HepG2 (cell line): ENCODE results near the gene PRDM15. TPM values are rescaled to one million over a fixed set of nuclear protein-coding genes. Genes with fewer than 3 reads are reported as not detected.

Experiments used
- ATAC-seq: fragments of 200-7000 bp; cut with Tn5 transposase; 3 replicates; pipeline ENCODE4 v1.9.1; 2020; ENCODE audit warnings: mild to moderate bottlenecking, moderate library complexity
- BruUV-seq: library from RNA; stranded (reverse); fragments of 400-500 nt; replicated peaks from 2 replicates; lab custom pipeline; 2021; lab: Mats Ljungman, UMichigan
- CTCF ChIA-PET: fragments of 300-600 bp; formaldehyde crosslinking; extraction: SDS; loops from one replicate; lab custom pipeline; 2021; ENCODE audit warnings: low total read pairs, inconsistent platforms, low intra/inter-chr PET ratio; lab: Yijun Ruan, JAX
- POLR2A ChIA-PET: fragments of 350-600 bp; sonication (Branson Sonifier 250); formaldehyde crosslinking; loops from one replicate; lab custom pipeline; 2020; ENCODE audit warnings: antibody characterized with exemption, inconsistent platforms; lab: Yijun Ruan, JAX
- DNase-seq: peaks from one replicate; pipeline ENCODE4 v3.0.0-alpha.2; 2015; ENCODE audit warnings: low spot score
- FAIRE-seq: peaks from 3 replicates; lab custom pipeline; 2011; peaks lifted over from hg19 to GRCh38; lab: Jason Lieb, UNC
- H2AFZ ChIP-seq: one replicate; pipeline ENCODE4 v1.6.1; 2011; ENCODE audit warnings: low read length, inconsistent platforms
- H3K27ac ChIP-seq: fragments of 300-600 bp; 3 replicates; pipeline ENCODE4 v1.8.0; 2011; ENCODE audit warnings: mixed run types, mild to moderate bottlenecking, mixed read lengths, low read length, inconsistent platforms; ENCODE audit not compliant: insufficient read depth; ENCODE audit errors: extremely low read length
- H3K27me3 ChIP-seq, 2 experiments: fragments of 200-600 bp in 1 of 2; 2 replicates in 1 of 2; 3 replicates in 1 of 2; pipeline versions ENCODE4 v1.6.0 to v1.8.0; 2011; ENCODE audit warnings: low read length in 2 of 2, mild to moderate bottlenecking in 2 of 2, moderate library complexity in 2 of 2, inconsistent platforms in 1 of 2; ENCODE audit not compliant: insufficient read depth in 2 of 2, control insufficient read depth in 1 of 2
- H3K36me3 ChIP-seq, 2 experiments: fragments of 200-600 bp in 1 of 2; replicated peaks in 1 of 2; 2 replicates in 1 of 2; 3 replicates in 1 of 2; pipeline versions ENCODE4 v1.5.1 to v1.8.0; 2011; ENCODE audit warnings: low read length in 2 of 2, inconsistent platforms in 1 of 2; ENCODE audit not compliant: insufficient read depth in 2 of 2, control insufficient read depth in 1 of 2
- H3K4me1 ChIP-seq: 2 replicates; pipeline ENCODE4 v1.5.1; 2012; ENCODE audit warnings: low read length, inconsistent platforms; ENCODE audit not compliant: insufficient read depth
- H3K4me2 ChIP-seq: 2 replicates; pipeline ENCODE4 v1.6.0; 2011; ENCODE audit warnings: low read depth, low read length, inconsistent platforms
- H3K4me3 ChIP-seq, 3 experiments: fragments of 200-600 bp in 1 of 3; sonication (generic), shearing (Covaris generic) in 1 of 3; replicated peaks in 1 of 3; 2 replicates each; pipeline ENCODE4 v1.5.1; 2011 to 2016; ENCODE audit warnings: low read length in 3 of 3, inconsistent platforms in 2 of 3, low read depth in 2 of 3, mild to moderate bottlenecking in 2 of 3, control low read depth in 1 of 3, mixed read lengths in 1 of 3; ENCODE audit not compliant: insufficient read depth in 1 of 3
- H3K79me2 ChIP-seq: one replicate; pipeline ENCODE4 v1.6.1; 2011; ENCODE audit warnings: low read length, inconsistent platforms; ENCODE audit not compliant: insufficient read depth
- H3K9ac ChIP-seq: 2 replicates; pipeline ENCODE4 v1.6.0; 2011; ENCODE audit warnings: mild to moderate bottlenecking, low read depth, low read length, inconsistent platforms; ENCODE audit not compliant: insufficient read depth
- H3K9me3 ChIP-seq: 2 replicates; pipeline ENCODE4 v1.5.1; 2012; ENCODE audit warnings: mild to moderate bottlenecking, low read length
- H4K20me1 ChIP-seq: 2 replicates; pipeline ENCODE4 v1.6.0; 2011; ENCODE audit warnings: inconsistent platforms, mild to moderate bottlenecking, low read length, moderate library complexity; ENCODE audit not compliant: insufficient read depth
- CENPT ChIP-seq: sonication (generic); formaldehyde crosslinking; IDR thresholded peaks from 2 replicates; pipeline ENCODE4 v1.8.0; 2022; ENCODE audit warnings: low read depth, mild to moderate bottlenecking, moderate library complexity, missing genetic modification reagents
- HOXD1 ChIP-seq: sonication (generic); formaldehyde crosslinking; IDR thresholded peaks from 2 replicates; pipeline ENCODE4 v1.5.0; 2020; ENCODE audit warnings: missing genetic modification reagents
- IKZF4 ChIP-seq: sonication (generic); formaldehyde crosslinking; IDR thresholded peaks from 2 replicates; pipeline ENCODE4 v1.5.1; 2020; ENCODE audit warnings: borderline replicate concordance, mild to moderate bottlenecking, low read depth, missing genetic modification reagents; ENCODE audit errors: not compliant biosample characterization
- KDM5A ChIP-seq: fragments of 200-600 bp; sonication (generic); IDR thresholded peaks from 2 replicates; pipeline ENCODE4 v1.7.0; 2018; ENCODE audit warnings: antibody characterized with exemption, mild to moderate bottlenecking, low read length, borderline replicate concordance
- KLF12 ChIP-seq: sonication (generic); formaldehyde crosslinking; IDR thresholded peaks from 2 replicates; pipeline ENCODE4 v1.4.0; 2020; ENCODE audit warnings: missing genetic modification reagents, borderline replicate concordance
- PLRG1 ChIP-seq: fragments of 450-650 bp; conservative IDR thresholded peaks from 2 replicates; pipeline ENCODE4 v1.6.1; 2016
- SOX5 ChIP-seq: IDR thresholded peaks from 2 replicates; pipeline ENCODE4 v1.6.1; 2016; ENCODE audit warnings: borderline replicate concordance
- SRY ChIP-seq: sonication (generic); formaldehyde crosslinking; IDR thresholded peaks from 2 replicates; pipeline ENCODE4 v1.8.0; 2022; ENCODE audit warnings: mild to moderate bottlenecking, missing genetic modification reagents
- TARDBP ChIP-seq: sonication (generic); formaldehyde crosslinking; IDR thresholded peaks from 2 replicates; pipeline ENCODE4 v1.8.0; 2022; ENCODE audit warnings: mild to moderate bottlenecking, missing genetic modification reagents
- TCF12 ChIP-seq, 2 experiments: fragments of 450-650 bp in 1 of 2; sonication (generic) in 1 of 2; formaldehyde crosslinking in 1 of 2; IDR thresholded peaks; 2 replicates each; pipeline versions ENCODE4 v1.6.1 to v1.8.0; 2017 to 2022; ENCODE audit warnings: antibody characterized with exemption in 1 of 2, mild to moderate bottlenecking in 1 of 2, missing genetic modification reagents in 1 of 2, moderate library complexity in 1 of 2
- TCF7L2 ChIP-seq: IDR thresholded peaks from 2 replicates; pipeline ENCODE4 v1.6.1; 2011; ENCODE audit warnings: mild to moderate bottlenecking, low read depth, low read length, moderate library complexity
- ZNF432 ChIP-seq: sonication (generic); formaldehyde crosslinking; IDR thresholded peaks from 2 replicates; pipeline ENCODE4 v1.5.0; 2020; ENCODE audit warnings: missing genetic modification reagents, mild to moderate bottlenecking, borderline replicate concordance
- ZNF792 ChIP-seq: IDR thresholded peaks from 2 replicates; pipeline ENCODE4 v1.6.1; 2016
- WGBS: methylation state at CpG from one replicate; pipeline ENCODE4 v1.1.6; 2017; ENCODE audit warnings: low lambda C conversion rate; 5-methylcytosine and 5-hydroxymethylcytosine counted together
- in situ Hi-C: cut with HindIII; loops from 2 replicates; pipeline ENCODE4 v1.10.0; 2017; ENCODE audit warnings: low pct_unique_long_range_greater_than_20kb; ENCODE audit not compliant: extremely low pct_ligation_motif_present
- intact Hi-C: fragments of 100-400 bp; cut with micrococcal nuclease; formaldehyde crosslinking; loops from one replicate; pipeline ENCODE4 v1.10.0; 2022; ENCODE audit not compliant: unreplicated experiment
- polyA plus RNA-seq, 8 experiments: library from polyadenylated mRNA; depleted of rRNA in 3 of 8; stranded (reverse) in 7 of 8; unstranded in 1 of 8; fragments of >200 nt; fragmentation: Illumina TruSeq in 4 of 8; extraction: Trizol in 4 of 8; gene quantifications; 2 replicates each; pipeline versions ENCODE4 v1.2.1 to v1.2.3, GENCODE V29; 2011 to 2016; ENCODE audit warnings: low read depth in 4 of 8, missing spikeins in 1 of 8, mixed read lengths in 1 of 8; ENCODE audit not compliant: insufficient read depth in 1 of 8
- total RNA-seq, 5 experiments: library from RNA; depleted of rRNA; stranded (reverse); fragments of >200 nt; fragmentation: Illumina TruSeq; extraction: Trizol; gene quantifications; 2 replicates each; pipeline ENCODE4 v1.2.3, GENCODE V29; 2016; ENCODE audit warnings: low read depth in 1 of 5
- TF ChIP-seq, protein P1 (sequence below): sonication (generic); formaldehyde crosslinking; conservative IDR thresholded peaks from 2 replicates; pipeline ENCODE4 v1.8.0; 2022; ENCODE audit warnings: low read depth, missing genetic modification reagents
- TF ChIP-seq, protein P2 (sequence below): sonication (generic); formaldehyde crosslinking; IDR thresholded peaks from 2 replicates; pipeline ENCODE4 v1.4.0; 2020; ENCODE audit warnings: mild to moderate bottlenecking, missing genetic modification reagents
- TF ChIP-seq, protein P3 (sequence below): sonication (generic); formaldehyde crosslinking; conservative IDR thresholded peaks from 2 replicates; pipeline ENCODE4 v1.8.0; 2022; ENCODE audit warnings: missing genetic modification reagents

Gene PRDM15
- total and polyA plus RNA-seq, 2 of the 13 experiments (the other 11 are each of a cell fraction or from before 2014, with no cell fraction given), result 4.0 to 6.9 TPM

DNA sequence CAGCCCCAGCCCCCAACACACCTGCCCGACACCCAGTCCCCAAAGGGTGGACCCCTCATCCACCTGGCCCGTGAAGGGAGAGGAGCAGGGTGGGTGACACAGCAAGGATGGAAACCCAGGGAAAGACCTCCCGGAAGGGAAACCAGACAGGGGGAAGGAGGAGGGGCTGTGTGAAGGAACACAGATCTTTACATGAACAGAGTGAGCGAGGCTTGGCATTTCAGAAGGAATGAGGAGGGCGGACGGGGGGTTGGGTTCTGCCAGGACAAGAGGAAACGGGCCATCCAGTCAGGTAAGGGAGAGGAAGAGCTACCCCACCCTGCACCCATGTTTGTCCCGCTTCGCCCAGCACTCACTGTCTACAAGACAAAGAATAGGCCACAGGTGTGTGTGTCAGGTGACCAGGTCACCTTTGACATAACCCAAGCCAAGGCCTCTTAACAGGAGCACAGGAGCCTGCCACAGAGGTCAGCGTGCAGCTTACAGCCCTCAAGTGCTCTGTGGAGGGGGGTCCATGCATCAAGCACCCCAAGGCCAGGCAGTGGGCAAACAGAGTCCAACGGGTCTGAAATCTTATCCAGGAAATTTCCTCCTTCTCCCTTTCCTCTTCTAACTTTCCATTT is 18.0 kb upstream of the PRDM15 start:
- H3K4me3 ChIP-seq, result no peak overlapping the region
- 93% methylated on average over 9 of the region's 11 CpGs for WGBS
- H2AFZ ChIP-seq, result no peak overlapping the region
- ATAC-seq (no peak), FAIRE-seq (no peak), DNase-seq (no peak)
- ChIA-PET CTCF (no interaction called here), POLR2A (no interaction called here)
- no peaks in the 10 kb centered on the region for H3K79me2 ChIP-seq
- H3K9ac ChIP-seq, result no peak overlapping the region
- no peaks in the 10 kb centered on the region for H3K4me1 ChIP-seq
- H3K27ac ChIP-seq, result no peak overlapping the region
- no peaks in the 10 kb centered on the region for H3K27me3 ChIP-seq
- no peak overlapping the region for H3K4me2 ChIP-seq
- intact Hi-C loops (no loop called here), in situ Hi-C loops (no loop called here)
- peaks cover 3 to 25% of the 10 kb centered on the region in 2 experiments; a peak in 3 of 5 replicates for H3K36me3 ChIP-seq
- no peaks in the 10 kb centered on the region for H4K20me1 ChIP-seq
- no TSS peak for BruUV-seq
- H3K9me3 ChIP-seq, result no peaks in the 10 kb centered on the region
- TF ChIP-seq, protein P1, sequence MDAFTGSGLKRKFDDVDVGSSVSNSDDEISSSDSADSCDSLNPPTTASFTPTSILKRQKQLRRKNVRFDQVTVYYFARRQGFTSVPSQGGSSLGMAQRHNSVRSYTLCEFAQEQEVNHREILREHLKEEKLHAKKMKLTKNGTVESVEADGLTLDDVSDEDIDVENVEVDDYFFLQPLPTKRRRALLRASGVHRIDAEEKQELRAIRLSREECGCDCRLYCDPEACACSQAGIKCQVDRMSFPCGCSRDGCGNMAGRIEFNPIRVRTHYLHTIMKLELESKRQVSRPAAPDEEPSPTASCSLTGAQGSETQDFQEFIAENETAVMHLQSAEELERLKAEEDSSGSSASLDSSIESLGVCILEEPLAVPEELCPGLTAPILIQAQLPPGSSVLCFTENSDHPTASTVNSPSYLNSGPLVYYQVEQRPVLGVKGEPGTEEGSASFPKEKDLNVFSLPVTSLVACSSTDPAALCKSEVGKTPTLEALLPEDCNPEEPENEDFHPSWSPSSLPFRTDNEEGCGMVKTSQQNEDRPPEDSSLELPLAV (CRISPR knock-in tag), result no peak
- TF ChIP-seq ZNF432, result no peak
- no peak for TF ChIP-seq KDM5A
- TF ChIP-seq CENPT (CRISPR knock-in tag), result no peak
- no peak for TF ChIP-seq ZNF792 (CRISPR knock-in tag)
- TF ChIP-seq KLF12 (CRISPR knock-in tag), result no peak
- TF ChIP-seq SRY (CRISPR knock-in tag), result no peak
- no peak for TF ChIP-seq SOX5 (CRISPR knock-in tag)
- TF ChIP-seq PLRG1, result no peak
- no peak for TF ChIP-seq TCF7L2
- no peak for TF ChIP-seq IKZF4 (CRISPR knock-in tag)
- TF ChIP-seq HOXD1 (CRISPR knock-in tag), result no peak
- TF ChIP-seq, protein P2, sequence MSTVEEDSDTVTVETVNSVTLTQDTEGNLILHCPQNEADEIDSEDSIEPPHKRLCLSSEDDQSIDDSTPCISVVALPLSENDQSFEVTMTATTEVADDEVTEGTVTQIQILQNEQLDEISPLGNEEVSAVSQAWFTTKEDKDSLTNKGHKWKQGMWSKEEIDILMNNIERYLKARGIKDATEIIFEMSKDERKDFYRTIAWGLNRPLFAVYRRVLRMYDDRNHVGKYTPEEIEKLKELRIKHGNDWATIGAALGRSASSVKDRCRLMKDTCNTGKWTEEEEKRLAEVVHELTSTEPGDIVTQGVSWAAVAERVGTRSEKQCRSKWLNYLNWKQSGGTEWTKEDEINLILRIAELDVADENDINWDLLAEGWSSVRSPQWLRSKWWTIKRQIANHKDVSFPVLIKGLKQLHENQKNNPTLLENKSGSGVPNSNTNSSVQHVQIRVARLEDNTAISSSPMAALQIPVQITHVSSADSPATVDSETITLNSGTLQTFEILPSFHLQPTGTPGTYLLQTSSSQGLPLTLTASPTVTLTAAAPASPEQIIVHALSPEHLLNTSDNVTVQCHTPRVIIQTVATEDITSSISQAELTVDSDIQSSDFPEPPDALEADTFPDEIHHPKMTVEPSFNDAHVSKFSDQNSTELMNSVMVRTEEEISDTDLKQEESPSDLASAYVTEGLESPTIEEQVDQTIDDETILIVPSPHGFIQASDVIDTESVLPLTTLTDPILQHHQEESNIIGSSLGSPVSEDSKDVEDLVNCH, result no peak
- no peak for TF ChIP-seq TCF12 (IDR thresholded peaks at IDR 0.05)
- TF ChIP-seq TCF12 (CRISPR knock-in tag; IDR thresholded peaks at IDR 0.05), result no peak
- TF ChIP-seq, protein P3, sequence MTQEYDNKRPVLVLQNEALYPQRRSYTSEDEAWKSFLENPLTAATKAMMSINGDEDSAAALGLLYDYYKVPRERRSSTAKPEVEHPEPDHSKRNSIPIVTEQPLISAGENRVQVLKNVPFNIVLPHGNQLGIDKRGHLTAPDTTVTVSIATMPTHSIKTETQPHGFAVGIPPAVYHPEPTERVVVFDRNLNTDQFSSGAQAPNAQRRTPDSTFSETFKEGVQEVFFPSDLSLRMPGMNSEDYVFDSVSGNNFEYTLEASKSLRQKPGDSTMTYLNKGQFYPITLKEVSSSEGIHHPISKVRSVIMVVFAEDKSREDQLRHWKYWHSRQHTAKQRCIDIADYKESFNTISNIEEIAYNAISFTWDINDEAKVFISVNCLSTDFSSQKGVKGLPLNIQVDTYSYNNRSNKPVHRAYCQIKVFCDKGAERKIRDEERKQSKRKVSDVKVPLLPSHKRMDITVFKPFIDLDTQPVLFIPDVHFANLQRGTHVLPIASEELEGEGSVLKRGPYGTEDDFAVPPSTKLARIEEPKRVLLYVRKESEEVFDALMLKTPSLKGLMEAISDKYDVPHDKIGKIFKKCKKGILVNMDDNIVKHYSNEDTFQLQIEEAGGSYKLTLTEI (CRISPR knock-in tag), result no peak
- TF ChIP-seq TARDBP (CRISPR knock-in tag), result no peak
